ENCODE measurements around the gene GPR62.

GRCh38 chr3:51947215-51947900 is 7.8 kb upstream of the GPR62 start:
- no peak for TF ChIP-seq CTCF (conservative IDR thresholded peaks at IDR 0.05; ENCODE audit: low read depth in 2 of 2)
- no peak for TF ChIP-seq STAT1 (IDR thresholded peaks at IDR 0.05; ENCODE audit: unreplicated experiment)
- TF ChIP-seq EZH2phosphoT487 (IDR thresholded peaks at IDR 0.05; ENCODE audit: unreplicated experiment), result no peak
